SK-N-MC (cell line): Measurements from ENCODE around the gene ZNF697.

Experiments used
- EZH2 ChIP-seq: fragments of 200-600 bp; sonication (generic); IDR thresholded peaks from one replicate; pipeline ENCODE4 v1.6.1; 2017; ENCODE audit warnings: antibody characterized with exemption
- POLR2AphosphoS5 ChIP-seq: IDR thresholded peaks from 2 replicates; pipeline ENCODE4 v1.6.1; 2012; ENCODE audit warnings: mild to moderate bottlenecking, low read depth, low read length, borderline replicate concordance

GRCh38 chr1:119656410-119656955, 8.4 kb upstream of the ZNF697 start:
- TF ChIP-seq EZH2 (no peak), POLR2AphosphoS5 (no peak)
